Thymus (tissue), 11 donors: ENCODE results near the gene CIAO3. TPM values are rescaled to one million over a fixed set of nuclear protein-coding genes. Genes with fewer than 3 reads are reported as not detected.
"Not testable (repeated sequence)": the region's sequence is repeated elsewhere in the genome, so short reads cannot be mapped to it uniquely, and the experiment has no call there.

Experiments used
- DNase-seq, 9 donors: peaks; one replicate each; pipeline ENCODE4 v3.0.0-alpha.2; 2013; ENCODE audit warnings: low spot score in 9 of 9, low read depth in 6 of 9, missing footprints in 1 of 9
- H3K27ac ChIP-seq, 2 donors: one replicate each; pipeline ENCODE4 v1.5.1; 2013; ENCODE audit warnings: control low read depth in 1 of 2, low read depth in 1 of 2, low read length in 1 of 2, mild to moderate bottlenecking in 1 of 2, moderate library complexity in 1 of 2
- H3K27me3 ChIP-seq, 2 donors: one replicate each; pipeline ENCODE4 v1.5.1; 2013; ENCODE audit warnings: low read length in 1 of 2; ENCODE audit not compliant: control insufficient read depth in 2 of 2, insufficient read depth in 1 of 2
- H3K36me3 ChIP-seq, 2 donors: one replicate each; pipeline ENCODE4 v1.5.1; 2013; ENCODE audit warnings: low read length in 1 of 2, mild to moderate bottlenecking in 1 of 2, moderate library complexity in 1 of 2; ENCODE audit not compliant: control insufficient read depth in 2 of 2, insufficient read depth in 2 of 2
- H3K4me1 ChIP-seq, 2 donors: one replicate each; pipeline ENCODE4 v1.5.1; 2013; ENCODE audit warnings: low read length in 2 of 2; ENCODE audit not compliant: control insufficient read depth in 2 of 2, insufficient read depth in 2 of 2
- H3K4me3 ChIP-seq, 2 donors: one replicate each; pipeline ENCODE4 v1.5.1; 2013; ENCODE audit warnings: low read length in 2 of 2, control low read depth in 1 of 2, mild to moderate bottlenecking in 1 of 2
- H3K9me3 ChIP-seq, 2 donors: one replicate each; pipeline ENCODE4 v1.5.1; 2013; ENCODE audit warnings: low read length in 1 of 2, mild to moderate bottlenecking in 1 of 2; ENCODE audit not compliant: control insufficient read depth in 2 of 2, insufficient read depth in 1 of 2
- WGBS: extraction: QIAGEN DNeasy Blood & Tissue Kit; methylation state at CpG from one replicate; pipeline ENCODE4 v1.1.7; 2013; 5-methylcytosine and 5-hydroxymethylcytosine counted together
- polyA plus RNA-seq: library from polyadenylated mRNA; stranded (reverse); fragments of 200-250 nt; gene quantifications from one replicate; pipeline ENCODE4 v1.2.3, GENCODE V29; 2013
- total RNA-seq: library from RNA; stranded (reverse); fragments of 120-200 nt; gene quantifications from one replicate; pipeline ENCODE4 v1.2.4, GENCODE V29; 2013
- donor health status: healthy.

CIAO3 gene
- total and polyA plus RNA-seq, 2 donors = 20.8 to 60.4 TPM

GRCh38 chr16:745739-746138 lies 4.9 kb upstream of the CIAO3 start:
- WGBS = 10% methylated on average over 14 of the region's 14 CpGs
- Histone ChIP-seq H3K27ac (no peak overlapping the region), H3K9me3 (no peaks in the 10 kb centered on the region), H3K4me1 (peaks cover 4% of the 10 kb centered on the region in 2 donors), H3K4me3 (no peak overlapping the region), H3K27me3 (peaks cover 0 to 12% of the 10 kb centered on the region in 2 donors), H3K36me3 (no peaks in the 10 kb centered on the region)
- no peak for DNase-seq

GRCh38 chr16:743794-744500 lies 3.1 kb upstream of the CIAO3 start:
- WGBS = 95% methylated on average over 21 of the region's 21 CpGs
- no peaks in the 10 kb centered on the region for H3K9me3 ChIP-seq
- peaks cover 0 to 4% of the 10 kb centered on the region in 2 donors for H3K36me3 ChIP-seq
- no peak for DNase-seq
- no peak overlapping the region for H3K4me3 ChIP-seq
- peaks cover 0 to 11% of the 10 kb centered on the region in 2 donors for H3K27me3 ChIP-seq
- peaks cover 11 to 15% of the 10 kb centered on the region in 2 donors for H3K4me1 ChIP-seq
- no peak overlapping the region for H3K27ac ChIP-seq

GRCh38 chr16:742894-743293 lies 2.1 kb upstream of the CIAO3 start:
- 96% methylated on average over 14 of the region's 14 CpGs for WGBS

GRCh38 chr16:741986-742629 lies 1.3 kb upstream of the CIAO3 start:
- no peak for DNase-seq
- 97% methylated on average over 15 of the region's 15 CpGs for WGBS
- Histone ChIP-seq H3K27me3 (peaks cover 0 to 11% of the 10 kb centered on the region in 2 donors), H3K27ac (no peak overlapping the region), H3K9me3 (no peaks in the 10 kb centered on the region), H3K4me1 (peaks cover 19 to 23% of the 10 kb centered on the region in 2 donors), H3K36me3 (peaks cover under 1 to 17% of the 10 kb centered on the region in 2 donors), H3K4me3 (no peak overlapping the region)

More at GRCh38 chr16:742894-743293, 2.1 kb upstream of the CIAO3 start:
- DNase-seq, H3K4me3 ChIP-seq, H3K27ac ChIP-seq, H3K9me3 ChIP-seq: not testable (repeated sequence)
- Histone ChIP-seq H3K4me1 (peaks cover 17 to 18% of the 10 kb centered on the region in 2 donors), H3K36me3 (peaks cover 0 to 10% of the 10 kb centered on the region in 2 donors), H3K27me3 (peaks cover 0 to 11% of the 10 kb centered on the region in 2 donors)

- peak in 1 of 9 donors; percentile 31 for DNase-seq
- Histone ChIP-seq H3K9me3 (no peaks in the 10 kb centered on the region), H3K27ac (peak overlapping the region in 1 of 2 donors; percentile 69), H3K36me3 (peaks cover 13 to 34% of the 10 kb centered on the region in 2 donors), H3K27me3 (peaks cover 0 to 6% of the 10 kb centered on the region in 2 donors), H3K4me1 (peaks cover 19 to 23% of the 10 kb centered on the region in 2 donors), H3K4me3 (peak overlapping the region; percentile 89 to 93)
- under 1% methylated on average over 22 of the region's 22 CpGs for WGBS
Measured at GRCh38 chr16:740459-740763, 386 bp downstream of the CIAO3 start.

- Histone ChIP-seq H3K27me3 (peaks cover 0 to 6% of the 10 kb centered on the region in 2 donors), H3K9me3 (no peaks in the 10 kb centered on the region), H3K4me1 (peaks cover 19 to 23% of the 10 kb centered on the region in 2 donors), H3K27ac (no peak overlapping the region), H3K36me3 (peaks cover 19 to 40% of the 10 kb centered on the region in 2 donors), H3K4me3 (peak overlapping the region; percentile 89 to 93)
- WGBS = 64% methylated on average over 38 of the region's 38 CpGs
- no peak for DNase-seq
Measured at GRCh38 chr16:739560-740458, 988 bp downstream of the CIAO3 start.

GRCh38 chr16:736936-737481 lies 3.8 kb downstream of the CIAO3 start:
- H3K36me3 ChIP-seq = peaks cover 47 to 68% of the 10 kb centered on the region in 2 donors

GRCh38 chr16:735982-736453 lies 4.8 kb downstream of the CIAO3 start:
- H3K27ac ChIP-seq = no peak overlapping the region
- DNase-seq = no peak
- 94% methylated on average over 13 of the region's 13 CpGs for WGBS
- peaks cover 15 to 35% of the 10 kb centered on the region in 2 donors for H3K4me1 ChIP-seq
- H3K4me3 ChIP-seq = no peak overlapping the region
- H3K36me3 ChIP-seq = peaks cover 48 to 78% of the 10 kb centered on the region in 2 donors
- no peaks in the 10 kb centered on the region for H3K9me3 ChIP-seq
- no peaks in the 10 kb centered on the region for H3K27me3 ChIP-seq

More at GRCh38 chr16:736936-737481, 3.8 kb downstream of the CIAO3 start:
- Histone ChIP-seq H3K9me3 (no peaks in the 10 kb centered on the region), H3K27me3 (peaks cover 0 to under 1% of the 10 kb centered on the region in 2 donors), H3K4me1 (peaks cover 19 to 30% of the 10 kb centered on the region in 2 donors), H3K27ac (no peak overlapping the region), H3K4me3 (no peak overlapping the region)
- WGBS = 97% methylated on average over 29 of the region's 29 CpGs
- DNase-seq = no peak
